ENCODE results near the gene OLFML2A.

Gene OLFML2A

DNA sequence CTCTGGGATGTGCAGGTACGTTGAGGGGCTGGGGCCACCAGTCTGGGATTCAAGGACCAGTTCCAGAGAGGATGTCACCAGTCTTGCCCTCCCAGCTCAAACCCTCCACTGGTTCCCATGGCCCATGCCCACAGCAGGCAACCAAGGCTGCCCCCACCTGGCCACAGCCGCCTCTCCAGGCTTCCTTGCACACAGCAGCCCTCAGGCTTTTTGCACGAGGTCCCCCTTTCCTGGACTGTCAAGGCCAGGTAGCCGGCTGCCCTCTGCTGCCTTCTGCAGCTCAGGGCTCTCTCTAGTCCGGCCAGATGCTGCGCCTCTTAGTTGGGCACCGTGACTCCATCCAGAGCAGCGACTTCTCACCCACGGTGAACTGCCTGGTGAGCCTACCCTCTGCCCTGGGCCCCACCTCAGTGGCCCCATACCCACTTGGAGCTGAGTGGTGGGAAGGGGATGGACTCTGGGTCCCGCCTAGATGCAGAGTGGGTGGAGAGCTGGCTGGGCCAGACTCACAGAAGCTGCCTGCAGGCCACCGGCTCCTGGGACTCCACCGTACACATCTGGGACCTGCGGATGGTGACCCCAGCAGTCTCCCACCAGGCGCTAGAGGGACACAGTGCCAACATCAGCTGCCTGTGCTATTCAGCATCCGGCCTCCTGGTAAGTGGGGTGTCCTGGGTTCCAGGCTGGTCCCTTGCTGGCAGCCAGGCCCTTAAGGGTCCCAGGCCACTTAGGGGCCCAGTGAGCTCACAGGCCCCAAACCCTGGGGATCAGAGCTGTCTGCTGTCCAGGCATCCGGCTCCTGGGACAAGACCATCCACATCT, 79.2 kb downstream of the OLFML2A start:
- DNase-seq = no peak

GRCh38 chr9:124857533-124858162, 80.7 kb downstream of the OLFML2A start:
- DNase-seq = no peak

DNA sequence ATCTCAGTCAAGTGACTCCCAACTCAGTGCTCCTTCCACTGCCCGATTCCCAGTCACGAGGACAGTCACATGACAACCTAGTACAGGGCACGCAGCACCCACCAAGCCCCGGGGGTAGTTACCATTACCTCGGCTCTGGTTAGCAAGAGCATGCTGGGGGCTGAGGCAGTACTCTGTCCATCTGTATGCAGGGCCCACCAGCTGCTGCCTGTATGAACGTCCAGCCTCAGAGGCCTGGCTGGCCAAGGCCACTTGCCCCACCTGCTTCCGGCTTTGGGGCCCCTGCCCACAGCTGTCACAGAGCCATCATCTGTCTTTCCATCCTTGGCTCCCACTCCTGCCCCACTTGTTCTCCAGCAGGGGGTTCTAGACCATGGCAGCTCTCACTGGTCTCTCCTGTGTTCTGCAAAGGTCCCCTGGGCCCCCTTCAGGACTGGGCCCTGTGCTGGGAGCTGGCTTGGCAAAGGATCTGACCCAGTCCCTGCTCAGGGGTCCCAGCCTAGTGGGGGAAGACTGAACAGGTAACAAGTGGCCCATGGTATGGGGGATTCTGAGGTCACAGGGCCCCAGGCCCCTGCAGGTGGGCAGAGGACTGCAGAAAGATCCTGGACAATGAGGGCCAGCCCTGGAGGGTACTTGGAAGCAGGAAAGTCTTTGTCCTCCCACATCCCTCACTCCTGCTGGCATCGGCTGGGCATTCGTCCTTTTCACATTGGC, 81.6 kb downstream of the OLFML2A start:
- no peak for DNase-seq

GRCh38 chr9:124859803-124860581, 83.1 kb downstream of the OLFML2A start:
- no peak for DNase-seq

GRCh38 chr9:124860582-124861341, 83.8 kb downstream of the OLFML2A start:
- no peak for DNase-seq

GRCh38 chr9:124861342-124862229, 84.7 kb downstream of the OLFML2A start, which contains the start of the genes ARPC5L and RPL35:
Gene ARPC5L, plus strand, starts transcription at chr9:124862130. Its CDS starts 7,161 bp downstream, at chr9:124869291.
Gene RPL35, minus strand, starts transcription at chr9:124861957. Its CDS starts 45 bp downstream, at chr9:124861912.
- DNase-seq = peak; percentile 90

- no peak for DNase-seq
Observed at GRCh38 chr9:124863371-124863871, 86.5 kb downstream of the OLFML2A start.
